ENCODE measurements around the gene C2orf92.
"Not testable (repeated sequence)": the region's sequence is repeated elsewhere in the genome, so short reads cannot be mapped to it uniquely, and the experiment has no call there.

The C2orf92 gene

GRCh38 chr2:97695744-97696143 lies 26.2 kb downstream of the C2orf92 start:
- no peak for DNase-seq

GRCh38 chr2:97697252-97698235 lies 28.0 kb downstream of the C2orf92 start:
- DNase-seq, result peak; percentile 97

GRCh38 chr2:97698530-97698929 lies 29.0 kb downstream of the C2orf92 start:
- DNase-seq, result no peak

- DNase-seq, result peak; percentile 61
These were observed 30.4 kb downstream of the C2orf92 start for GRCh38 chr2:97699765-97700444.

GRCh38 chr2:97701186-97701585 lies 31.7 kb downstream of the C2orf92 start:
- no peak for DNase-seq

- no peak for DNase-seq
These were observed 32.4 kb downstream of the C2orf92 start for GRCh38 chr2:97701851-97702465.

- DNase-seq, result no peak
These were observed 33.4 kb downstream of the C2orf92 start for GRCh38 chr2:97702731-97703470.

GRCh38 chr2:97703741-97704140 lies 34.2 kb downstream of the C2orf92 start:
- no peak for DNase-seq

GRCh38 chr2:97704989-97705388 lies 35.5 kb downstream of the C2orf92 start:
- no peak for DNase-seq

GRCh38 chr2:97706112-97706511 lies 36.6 kb downstream of the C2orf92 start:
- no peak for DNase-seq

GRCh38 chr2:97706708-97707345 lies 37.3 kb downstream of the C2orf92 start:
- DNase-seq, result no peak

- no peak for DNase-seq
These were observed 38.0 kb downstream of the C2orf92 start for GRCh38 chr2:97707362-97708047.

GRCh38 chr2:97708048-97708380 lies 38.5 kb downstream of the C2orf92 start:
- no peak for DNase-seq

GRCh38 chr2:97708608-97709007 lies 39.1 kb downstream of the C2orf92 start:
- no peak for DNase-seq

- no peak for DNase-seq
These were observed 41.8 kb downstream of the C2orf92 start for GRCh38 chr2:97711394-97711711.

GRCh38 chr2:97712175-97712574 lies 42.7 kb downstream of the C2orf92 start:
- not testable (repeated sequence) for DNase-seq

- DNase-seq, result peak; percentile 52
These were observed 43.3 kb downstream of the C2orf92 start for GRCh38 chr2:97712693-97713295.

- DNase-seq, result peak; percentile 57
These were observed 44.0 kb downstream of the C2orf92 start, which contains the start of gene ZAP70 for GRCh38 chr2:97713296-97714083. Gene ZAP70 (plus strand): TSS chr2:97713576. CDS start chr2:97724037, 10,461 bp downstream.

- DNase-seq, result no peak
These were observed 44.8 kb downstream of the C2orf92 start for GRCh38 chr2:97714084-97714949.
